ENCODE results near the gene RPS28.
A peak's percentile ranks its signal among the peaks of the same experiment; 100 is the strongest.
"Not testable (repeated sequence)": the region's sequence is repeated elsewhere in the genome, so short reads cannot be mapped to it uniquely, and the experiment has no call there.

Gene RPS28

GRCh38 chr19:8340341-8341096 is 19.2 kb downstream of the RPS28 start:
- TF ChIP-seq ZFX (IDR thresholded peaks at IDR 0.05) (no peak), CTCF (conservative IDR thresholded peaks at IDR 0.05) (no peak)
- H3K27ac ChIP-seq, result no peak overlapping the region

- H3K27ac ChIP-seq, result not testable (repeated sequence)
Observed at GRCh38 chr19:8341504-8341903, 20.2 kb downstream of the RPS28 start.

GRCh38 chr19:8342316-8342683 is 21.0 kb downstream of the RPS28 start:
- no peak for TF ChIP-seq CTCF (conservative IDR thresholded peaks at IDR 0.05)
- TF ChIP-seq ZFX (IDR thresholded peaks at IDR 0.05), result no peak
- no peak overlapping the region for H3K27ac ChIP-seq

- TF ChIP-seq ZFX (IDR thresholded peaks at IDR 0.05), result no peak
- TF ChIP-seq CTCF (conservative IDR thresholded peaks at IDR 0.05), result no peak
- peak within 1 kb of the TSS; percentile 45 for H3K27ac ChIP-seq
Observed at GRCh38 chr19:8342684-8343482, 21.6 kb downstream of the RPS28 start, which contains the start of gene KANK3. TSS of gene KANK3 (minus strand) at chr19:8343262. CDS start at chr19:8337828, 5,434 bp downstream.

GRCh38 chr19:8343483-8343844 is 22.2 kb downstream of the RPS28 start:
- H3K27ac ChIP-seq, result peak overlapping the region; percentile 45
- TF ChIP-seq CTCF (conservative IDR thresholded peaks at IDR 0.05) (no peak), ZFX (IDR thresholded peaks at IDR 0.05) (no peak)

- H3K27ac ChIP-seq, result not testable (repeated sequence)
Observed at GRCh38 chr19:8349629-8350372, 28.5 kb downstream of the RPS28 start.

GRCh38 chr19:8352134-8352827 is 31.0 kb downstream of the RPS28 start:
- no peak overlapping the region for H3K27ac ChIP-seq
- no peak for TF ChIP-seq ZFX (IDR thresholded peaks at IDR 0.05)
- no peak for TF ChIP-seq CTCF (conservative IDR thresholded peaks at IDR 0.05)

GRCh38 chr19:8352845-8353244 is 31.5 kb downstream of the RPS28 start:
- not testable (repeated sequence) for H3K27ac ChIP-seq
